Testis (tissue), 3 donors: ENCODE measurements around the gene ADAM23. TPM values are rescaled to one million over a fixed set of nuclear protein-coding genes. Genes with fewer than 3 reads are reported as not detected.

Source experiments
- DNase-seq: peaks from one replicate; pipeline ENCODE4 v3.0.0-alpha.2; 2019
- H3K27ac ChIP-seq, 2 donors: fragments of 200-600 bp; sonication (generic); one replicate each; pipeline ENCODE4 v1.5.1; 2019
- H3K27me3 ChIP-seq: fragments of 200-600 bp; sonication (generic); one replicate; pipeline ENCODE4 v1.5.1; 2019
- H3K36me3 ChIP-seq: fragments of 200-600 bp; sonication (generic); one replicate; pipeline ENCODE4 v1.5.1; 2017; ENCODE audit warnings: low read depth; ENCODE audit errors: missing control alignments
- H3K4me1 ChIP-seq: fragments of 200-600 bp; sonication (generic); one replicate; pipeline ENCODE4 v1.5.1; 2019
- H3K4me3 ChIP-seq, 2 donors: fragments of 200-600 bp; sonication (generic); one replicate each; pipeline ENCODE4 v1.5.1; 2017 to 2019
- H3K9me3 ChIP-seq: fragments of 200-600 bp; sonication (generic); one replicate; pipeline ENCODE4 v1.5.1; 2017
- CTCF ChIP-seq, 3 experiments: fragments of 450-650 bp in 2 of 3; fragments of 200-600 bp in 1 of 3; sonication (generic) in 1 of 3; IDR thresholded peaks; one replicate each; pipeline ENCODE4 v1.5.1; 2016 to 2019; ENCODE audit warnings: antibody characterized with exemption in 3 of 3, mild to moderate bottlenecking in 2 of 3, moderate library complexity in 1 of 3
- POLR2A ChIP-seq: fragments of 450-650 bp; IDR thresholded peaks from one replicate; pipeline ENCODE4 v1.6.1; 2017; ENCODE audit warnings: antibody characterized with exemption, mild to moderate bottlenecking, moderate library complexity
- WGBS, 2 donors: methylation state at CpG; one replicate each; pipeline ENCODE4 v1.1.5; 2018; 5-methylcytosine and 5-hydroxymethylcytosine counted together
- intact Hi-C: fragments of 100-400 bp; cut with DNase I; formaldehyde crosslinking; loops from one replicate; pipeline ENCODE4 v1.15.1; 2023; ENCODE audit warnings: low total_unique reads
- polyA plus RNA-seq: library from polyadenylated mRNA; stranded (reverse); fragments of 350-450 nt; fragmentation: Illumina TruSeq; extraction: RNeasy Lipid Tissue Mini Kit (QIAGEN cat#74804); gene quantifications from one replicate; pipeline ENCODE4 v1.2.3, GENCODE V29; 2014; ENCODE audit warnings: low read depth, low replicate concordance; ENCODE audit not compliant: insufficient read depth
- total RNA-seq, 2 donors: library from RNA; depleted of rRNA; stranded (reverse); fragments of >200 nt; gene quantifications; one replicate each; pipeline ENCODE4 v1.2.3, GENCODE V29; 2016

ADAM23 gene
- total and polyA plus RNA-seq, 3 donors from 2014 or later = 14.5 to 24.2 (median 19.5) TPM

- intact Hi-C loops = no loop called here
- Histone ChIP-seq H3K27me3 (no peaks in the 10 kb centered on the region), H3K9me3 (no peaks in the 10 kb centered on the region), H3K4me3 (no peak overlapping the region), H3K4me1 (no peaks in the 10 kb centered on the region), H3K27ac (no peak overlapping the region), H3K36me3 (no peaks in the 10 kb centered on the region)
- 76 to 83% methylated on average over 3 of the region's 3 CpGs for WGBS, 2 donors
- TF ChIP-seq POLR2A (no peak), CTCF (IDR thresholded peaks at IDR 0.05) (no peak)
- no peak for DNase-seq
These were observed 168.4 kb downstream of the ADAM23 start for GRCh38 chr2:206611736-206612135.

GRCh38 chr2:206614811-206615210 lies 171.5 kb downstream of the ADAM23 start:
- Histone ChIP-seq H3K9me3 (no peaks in the 10 kb centered on the region), H3K36me3 (no peaks in the 10 kb centered on the region), H3K4me3 (no peak overlapping the region), H3K4me1 (no peaks in the 10 kb centered on the region), H3K27ac (no peak overlapping the region), H3K27me3 (no peaks in the 10 kb centered on the region)
- WGBS, 2 donors = 70 to 79% methylated on average over 6 of the region's 6 CpGs
- no peak for DNase-seq
- intact Hi-C loops = no loop called here
- TF ChIP-seq CTCF (IDR thresholded peaks at IDR 0.05) (no peak), POLR2A (no peak)

- no peaks in the 10 kb centered on the region for H3K27me3 ChIP-seq
- TF ChIP-seq POLR2A = no peak
- no peak for TF ChIP-seq CTCF (IDR thresholded peaks at IDR 0.05)
- DNase-seq = no peak
- H3K4me3 ChIP-seq = no peak overlapping the region
- intact Hi-C loops = no loop called here
- H3K27ac ChIP-seq = no peak overlapping the region
- no peaks in the 10 kb centered on the region for H3K36me3 ChIP-seq
- WGBS, 2 donors = 66 to 67% methylated on average over 7 of the region's 7 CpGs
- H3K9me3 ChIP-seq = no peaks in the 10 kb centered on the region
- no peaks in the 10 kb centered on the region for H3K4me1 ChIP-seq
These were observed 172.2 kb downstream of the ADAM23 start for GRCh38 chr2:206615417-206616089.

GRCh38 chr2:206616151-206616550 lies 172.8 kb downstream of the ADAM23 start:
- no peak overlapping the region for H3K4me3 ChIP-seq
- 73 to 83% methylated on average over 2 of the region's 2 CpGs for WGBS, 2 donors
- H3K9me3 ChIP-seq = no peaks in the 10 kb centered on the region
- no peaks in the 10 kb centered on the region for H3K27me3 ChIP-seq
- DNase-seq = no peak
- no peak overlapping the region for H3K27ac ChIP-seq
- intact Hi-C loops = no loop called here
- TF ChIP-seq CTCF (IDR thresholded peaks at IDR 0.05) (no peak), POLR2A (no peak)
- no peaks in the 10 kb centered on the region for H3K4me1 ChIP-seq
- no peaks in the 10 kb centered on the region for H3K36me3 ChIP-seq

- WGBS, 2 donors = 84 to 87% methylated on average over 3 of the region's 3 CpGs
- H3K4me1 ChIP-seq = no peaks in the 10 kb centered on the region
- H3K27me3 ChIP-seq = no peaks in the 10 kb centered on the region
- H3K4me3 ChIP-seq = no peak overlapping the region
- no peaks in the 10 kb centered on the region for H3K36me3 ChIP-seq
- intact Hi-C loops = no loop called here
- H3K27ac ChIP-seq = no peak overlapping the region
- TF ChIP-seq POLR2A = no peak
- TF ChIP-seq CTCF (IDR thresholded peaks at IDR 0.05) = no peak
- H3K9me3 ChIP-seq = no peaks in the 10 kb centered on the region
- DNase-seq = no peak
These were observed 175.7 kb downstream of the ADAM23 start for GRCh38 chr2:206619011-206619410.
